NCI-H2107 treated with DMSO at 0.1 percent for 48 hours (cell line): ENCODE results near the gene TSPY9.
"Not testable (repeated sequence)": the region's sequence is repeated elsewhere in the genome, so short reads cannot be mapped to it uniquely, and the experiment has no call there.

ENCODE experiments used
- DNase-seq: peaks from one replicate; lab custom pipeline; 2025; ENCODE audit not compliant: unreplicated experiment; lab: John Stamatoyannopoulos, UW

Gene TSPY9

DNA sequence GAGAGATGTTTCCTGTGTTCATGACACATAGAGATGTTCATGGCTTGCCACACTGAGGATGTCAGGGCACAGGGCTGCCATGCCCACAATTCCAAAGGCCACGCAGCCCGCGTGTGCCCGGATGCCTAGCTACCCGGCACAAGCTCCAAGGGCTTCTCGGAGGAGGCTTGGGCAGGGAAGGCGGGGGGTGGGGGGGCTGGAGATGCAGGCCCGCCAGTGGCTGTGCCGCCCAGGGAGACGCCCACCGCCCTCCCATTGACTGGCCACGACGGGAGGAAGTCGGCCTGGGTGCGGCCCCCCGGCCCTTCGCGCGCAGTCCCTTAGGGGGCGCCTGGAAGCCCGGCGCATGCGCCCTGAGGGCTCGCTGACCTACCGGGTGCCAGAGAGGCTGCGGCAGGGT lies at the start of gene TSPY9:
TSPY9 (plus strand) TSS at position 301 of the 400 bp plus-strand sequence; CDS start at position 347, 46 bp downstream.
- DNase-seq, result not testable (repeated sequence)

DNA sequence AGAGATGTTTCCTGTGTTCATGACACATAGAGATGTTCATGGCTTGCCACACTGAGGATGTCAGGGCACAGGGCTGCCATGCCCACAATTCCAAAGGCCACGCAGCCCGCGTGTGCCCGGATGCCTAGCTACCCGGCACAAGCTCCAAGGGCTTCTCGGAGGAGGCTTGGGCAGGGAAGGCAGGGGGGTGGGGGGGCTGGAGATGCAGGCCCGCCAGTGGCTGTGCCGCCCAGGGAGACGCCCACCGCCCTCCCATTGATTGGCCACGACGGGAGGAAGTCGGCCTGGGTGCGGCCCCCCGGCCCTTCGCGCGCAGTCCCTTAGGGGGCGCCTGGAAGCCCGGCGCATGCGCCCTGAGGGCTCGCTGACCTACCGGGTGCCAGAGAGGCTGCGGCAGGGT lies 20.4 kb upstream of the TSPY9 start, which contains the start of gene TSPY1:
TSPY1 (plus strand) TSS at position 301 of the 400 bp plus-strand sequence; CDS start at position 347, 46 bp downstream.
- not testable (repeated sequence) for DNase-seq

- DNase-seq, result not testable (repeated sequence)
Measured at GRCh38 chrY:9504396-9504795, 17.3 kb downstream of the TSPY9 start.

DNA sequence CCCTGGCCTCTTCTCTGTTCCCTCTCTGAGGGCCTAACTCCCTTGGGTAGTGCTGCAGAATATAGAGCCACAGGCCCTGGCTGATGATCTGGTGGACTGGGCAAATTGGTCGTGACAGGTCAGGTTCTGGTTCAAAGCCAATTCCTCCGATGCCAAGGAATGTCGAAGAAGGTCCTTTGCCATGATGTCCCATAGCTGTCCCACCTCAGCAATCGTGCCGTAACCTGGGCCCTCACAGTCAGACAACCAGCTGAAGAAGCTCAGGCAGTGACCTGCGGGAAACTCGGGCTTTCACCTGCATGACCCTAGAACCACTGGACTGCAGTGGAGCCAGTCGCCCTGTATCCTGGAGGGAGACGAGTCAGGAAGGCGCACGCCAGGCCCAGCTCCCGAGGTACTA lies 29.2 kb downstream of the TSPY9 start:
- DNase-seq, result not testable (repeated sequence)

DNA sequence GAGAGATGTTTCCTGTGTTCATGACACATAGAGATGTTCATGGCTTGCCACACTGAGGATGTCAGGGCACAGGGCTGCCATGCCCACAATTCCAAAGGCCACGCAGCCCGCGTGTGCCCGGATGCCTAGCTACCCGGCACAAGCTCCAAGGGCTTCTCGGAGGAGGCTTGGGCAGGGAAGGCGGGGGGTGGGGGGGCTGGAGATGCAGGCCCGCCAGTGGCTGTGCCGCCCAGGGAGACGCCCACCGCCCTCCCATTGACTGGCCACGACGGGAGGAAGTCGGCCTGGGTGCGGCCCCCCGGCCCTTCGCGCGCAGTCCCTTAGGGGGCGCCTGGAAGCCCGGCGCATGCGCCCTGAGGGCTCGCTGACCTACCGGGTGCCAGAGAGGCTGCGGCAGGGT lies 40.5 kb downstream of the TSPY9 start, which contains the start of gene TSPY10:
TSPY10 (plus strand) TSS at position 301 of the 400 bp plus-strand sequence; CDS start at position 347, 46 bp downstream.
- DNase-seq, result not testable (repeated sequence)
